RCC 7860 (cell line): ENCODE results near the gene IFNGR2.
"Not testable (repeated sequence)": the region's sequence is repeated elsewhere in the genome, so short reads cannot be mapped to it uniquely, and the experiment has no call there.

ENCODE experiments used
- DNase-seq: peaks from one replicate; pipeline ENCODE4 v3.0.0-alpha.2; 2015; ENCODE audit warnings: low spot score
- FAIRE-seq: peaks from 2 replicates; lab custom pipeline; 2012; peaks lifted over from hg19 to GRCh38; lab: Jason Lieb, UNC

The IFNGR2 gene

GRCh38 chr21:33433425-33434114, 30.4 kb downstream of the IFNGR2 start:
- FAIRE-seq (no peak), DNase-seq (no peak)

- DNase-seq (peak; percentile 74), FAIRE-seq (peak; percentile 91)
Observed at GRCh38 chr21:33434770-33435360, 31.7 kb downstream of the IFNGR2 start.

- FAIRE-seq: no peak
Observed at GRCh38 chr21:33437140-33437539, 33.9 kb downstream of the IFNGR2 start.

GRCh38 chr21:33441489-33442477, 38.6 kb downstream of the IFNGR2 start:
- peak; percentile 97 for DNase-seq
- peak; percentile 89 for FAIRE-seq

More at GRCh38 chr21:33437140-33437539, 33.9 kb downstream of the IFNGR2 start:
- no peak for DNase-seq

- DNase-seq (no peak), FAIRE-seq (no peak)
Observed at GRCh38 chr21:33443194-33443593, 40.0 kb downstream of the IFNGR2 start.

GRCh38 chr21:33444499-33444898, 41.3 kb downstream of the IFNGR2 start:
- FAIRE-seq (no peak), DNase-seq (no peak)

GRCh38 chr21:33446620-33447019, 43.4 kb downstream of the IFNGR2 start:
- not testable (repeated sequence) for FAIRE-seq, DNase-seq

GRCh38 chr21:33449616-33450015, 46.4 kb downstream of the IFNGR2 start:
- FAIRE-seq: no peak
- no peak for DNase-seq

- FAIRE-seq (no peak), DNase-seq (peak; percentile 17)
Observed at GRCh38 chr21:33451634-33452071, 48.4 kb downstream of the IFNGR2 start.

- DNase-seq (no peak), FAIRE-seq (no peak)
Observed at GRCh38 chr21:33452362-33452761, 49.1 kb downstream of the IFNGR2 start.

GRCh38 chr21:33455686-33456446, 52.7 kb downstream of the IFNGR2 start:
- FAIRE-seq (no peak), DNase-seq (no peak)

- FAIRE-seq: no peak
- DNase-seq: no peak
Observed at GRCh38 chr21:33458861-33459260, 55.6 kb downstream of the IFNGR2 start.

- DNase-seq (no peak), FAIRE-seq (no peak)
Observed at GRCh38 chr21:33461538-33462250, 58.5 kb downstream of the IFNGR2 start.

GRCh38 chr21:33469183-33469582, 66.0 kb downstream of the IFNGR2 start:
- not testable (repeated sequence) for DNase-seq, FAIRE-seq

GRCh38 chr21:33470701-33471100, 67.5 kb downstream of the IFNGR2 start:
- FAIRE-seq: no peak
- DNase-seq: no peak

GRCh38 chr21:33473344-33473743, 70.1 kb downstream of the IFNGR2 start:
- DNase-seq (no peak), FAIRE-seq (no peak)

GRCh38 chr21:33477066-33477465, 73.9 kb downstream of the IFNGR2 start:
- DNase-seq: no peak
- FAIRE-seq: no peak

GRCh38 chr21:33478182-33478581, 75.0 kb downstream of the IFNGR2 start:
- DNase-seq (no peak), FAIRE-seq (no peak)

- DNase-seq (no peak), FAIRE-seq (no peak)
Observed at GRCh38 chr21:33478935-33479678, 75.9 kb downstream of the IFNGR2 start.
